ENCODE results near the gene FERD3L.

FERD3L gene

DNA sequence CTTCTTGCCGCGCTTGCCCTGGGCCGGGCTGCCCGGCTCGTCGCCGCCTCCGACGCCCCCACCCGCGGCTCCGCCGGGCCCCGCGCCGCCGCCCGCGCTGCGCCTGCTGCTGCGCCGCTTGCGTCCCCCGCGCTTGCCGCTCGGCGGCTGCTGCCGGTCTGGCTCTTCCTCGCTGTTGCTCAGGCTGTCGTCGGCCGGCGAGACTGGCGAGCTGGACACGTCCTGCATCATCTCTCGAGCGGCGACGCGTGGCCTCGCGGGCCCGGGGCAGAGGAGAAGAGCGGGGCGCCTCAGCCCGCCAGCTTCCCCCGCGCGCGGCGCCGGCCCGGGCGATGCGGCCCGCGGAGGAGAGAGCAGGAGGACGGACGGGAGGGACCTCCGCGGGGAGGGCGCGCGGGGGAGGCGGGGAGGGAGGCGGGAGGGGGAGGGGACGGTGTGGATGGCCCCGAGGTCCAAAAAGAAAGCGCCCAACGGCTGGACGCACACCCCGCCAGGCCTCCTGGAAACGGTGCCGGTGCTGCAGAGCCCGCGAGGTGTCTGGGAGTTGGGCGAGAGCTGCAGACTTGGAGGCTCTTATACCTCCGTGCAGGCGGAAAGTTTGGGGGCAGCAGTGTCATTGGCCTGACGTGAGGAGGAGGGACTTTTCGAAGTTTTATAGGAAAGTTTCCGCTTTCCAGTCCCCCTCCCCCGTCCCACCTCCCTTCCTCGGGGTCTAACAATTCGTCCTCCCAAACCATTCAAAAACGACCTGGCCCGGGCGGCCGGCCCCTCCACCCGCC lies 27.9 kb downstream of the FERD3L start, which contains the start of gene TWIST1:
TSS of gene TWIST1 (minus strand) at position 546 of the 779 bp plus-strand sequence. CDS start at position 231, 315 bp downstream.
- no peak for DNase-seq

DNA sequence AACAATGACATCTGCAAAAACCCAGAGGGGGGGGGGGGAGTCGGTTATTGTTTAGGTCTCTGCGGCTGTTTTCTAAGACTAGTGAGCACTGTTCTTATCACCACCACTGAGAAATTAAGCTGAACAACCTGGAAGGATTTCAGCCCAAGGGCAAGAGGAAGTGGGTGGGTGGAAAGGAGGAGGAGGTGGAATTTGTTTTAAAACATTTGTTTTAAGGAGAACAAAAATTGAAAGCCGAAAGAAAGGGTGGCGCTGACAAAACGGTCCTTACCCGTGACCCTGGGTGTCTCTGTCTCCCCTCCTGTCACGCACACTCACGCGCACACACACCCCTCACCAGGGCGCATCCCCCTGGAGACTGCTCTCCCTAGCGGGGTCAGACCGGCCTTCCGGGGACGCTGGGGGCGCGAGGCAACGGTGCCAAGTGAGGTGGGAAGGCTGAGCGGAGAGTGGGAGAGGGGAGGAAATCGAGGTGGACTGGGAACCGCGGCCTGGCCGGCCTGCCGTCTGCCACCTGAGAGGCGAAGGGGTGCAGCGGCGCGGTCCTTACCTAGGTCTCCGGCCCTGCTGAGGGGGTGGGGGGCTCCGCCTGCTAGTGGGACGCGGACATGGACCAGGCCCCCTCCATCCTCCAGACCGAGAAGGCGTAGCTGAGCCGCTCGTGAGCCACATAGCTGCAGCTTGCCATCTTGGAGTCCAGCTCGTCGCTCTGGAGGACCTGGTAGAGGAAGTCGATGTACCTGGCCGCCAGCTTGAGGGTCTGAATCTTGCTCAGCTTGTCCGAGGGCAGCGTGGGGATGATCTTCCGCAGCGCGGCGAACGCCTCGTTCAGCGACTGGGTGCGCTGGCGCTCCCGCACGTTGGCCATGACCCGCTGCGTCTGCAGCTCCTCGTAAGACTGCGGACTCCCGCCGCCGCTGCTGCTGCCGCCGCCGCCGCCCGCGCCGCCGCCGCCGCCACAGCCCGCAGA lies 28.8 kb downstream of the FERD3L start:
- DNase-seq = no peak

DNA sequence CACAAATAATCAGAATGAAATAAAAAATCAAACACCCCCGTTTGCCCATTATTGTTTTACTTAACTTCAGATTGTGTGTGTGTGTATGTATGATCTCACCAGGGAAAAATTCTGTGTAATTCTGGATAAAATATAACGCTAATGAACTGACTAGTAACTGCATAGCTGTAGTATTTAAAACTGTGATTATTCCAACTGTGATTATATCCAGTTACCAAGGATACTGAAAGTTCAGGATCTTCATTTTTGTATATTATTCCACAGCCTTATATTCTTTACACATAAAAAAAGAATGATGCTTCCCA lies 30.7 kb downstream of the FERD3L start:
- DNase-seq = no peak

DNA sequence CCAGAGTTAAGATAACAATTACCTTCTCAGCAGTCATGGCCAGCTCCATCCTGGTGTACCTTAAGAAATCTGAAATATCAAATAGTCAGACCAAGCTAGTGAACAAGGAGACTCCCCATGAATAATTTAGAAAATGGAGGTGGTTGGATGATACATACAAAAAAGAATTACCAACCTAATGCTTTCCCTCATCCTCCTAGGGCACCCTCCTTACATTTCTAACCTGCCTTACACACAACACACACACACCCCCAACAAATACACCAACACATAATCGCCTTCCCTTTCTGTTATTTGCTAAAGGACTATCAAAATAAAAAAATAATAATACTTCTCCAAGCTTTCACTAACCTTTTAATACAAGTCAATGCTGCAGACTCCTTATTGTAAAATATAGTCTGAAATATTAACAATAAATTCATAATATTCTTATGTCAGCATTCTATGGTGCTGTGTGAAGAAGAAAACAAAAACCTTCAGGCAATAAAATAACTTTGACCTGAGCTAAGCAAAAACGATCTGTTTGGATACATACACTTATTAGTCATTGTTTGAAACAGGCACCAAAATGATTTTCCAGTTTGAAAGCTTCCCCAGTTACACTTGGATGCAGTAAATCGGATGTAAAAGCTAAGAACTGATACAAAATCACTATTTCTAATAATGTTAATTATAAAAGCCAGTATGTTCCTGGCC lies 31.2 kb downstream of the FERD3L start:
- no peak for DNase-seq

DNA sequence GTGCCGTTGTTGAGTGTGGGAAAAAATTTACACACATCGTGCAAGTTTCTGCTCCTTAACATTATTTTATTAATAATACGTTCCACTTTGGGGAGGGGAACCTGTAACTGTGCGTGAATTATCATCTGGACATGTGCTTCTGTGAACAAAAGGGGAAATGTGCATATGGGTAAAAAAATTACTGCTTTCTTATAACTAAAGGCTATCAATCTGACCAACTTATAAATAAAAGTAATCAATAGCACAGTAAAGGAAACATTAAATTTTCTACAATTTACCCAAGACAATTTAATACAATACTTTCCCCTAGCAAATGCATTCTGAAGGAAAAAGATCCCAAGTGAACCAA lies 32.2 kb downstream of the FERD3L start:
- no peak for DNase-seq

DNA sequence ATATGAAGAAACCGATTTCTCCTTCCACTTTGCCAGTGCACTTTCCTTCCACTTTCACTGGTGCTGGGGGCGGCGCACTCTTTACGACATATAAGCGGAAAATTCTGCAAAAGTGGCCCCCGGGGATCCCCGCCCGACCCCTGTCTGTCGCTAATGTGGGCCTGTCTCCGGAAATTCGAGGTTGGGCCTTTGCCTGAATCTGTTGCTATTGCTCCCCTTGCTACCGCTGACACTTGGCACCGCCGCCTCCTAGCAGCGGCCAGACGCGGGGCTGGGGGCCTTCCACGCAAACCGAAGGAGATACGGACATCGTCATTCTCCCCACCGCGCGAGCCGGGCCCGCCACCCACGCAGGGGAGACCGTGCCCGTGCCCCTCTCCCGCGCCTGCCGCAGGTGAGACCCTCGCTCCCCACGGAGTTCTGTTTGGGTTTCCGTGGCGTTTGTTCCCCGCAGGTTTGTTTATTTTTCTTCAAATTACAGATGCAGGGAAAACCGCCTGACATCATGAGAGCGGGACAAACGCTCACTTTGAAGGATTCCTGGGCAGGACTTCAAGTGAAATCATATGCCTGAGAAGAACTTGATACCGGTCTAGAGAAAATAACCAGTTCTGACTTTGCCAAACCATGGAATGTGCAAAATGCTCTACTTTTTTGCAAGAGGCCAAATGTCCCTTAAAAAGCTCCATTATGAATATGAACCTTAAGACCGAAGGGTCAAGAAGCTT lies 32.8 kb downstream of the FERD3L start:
- DNase-seq = no peak

DNA sequence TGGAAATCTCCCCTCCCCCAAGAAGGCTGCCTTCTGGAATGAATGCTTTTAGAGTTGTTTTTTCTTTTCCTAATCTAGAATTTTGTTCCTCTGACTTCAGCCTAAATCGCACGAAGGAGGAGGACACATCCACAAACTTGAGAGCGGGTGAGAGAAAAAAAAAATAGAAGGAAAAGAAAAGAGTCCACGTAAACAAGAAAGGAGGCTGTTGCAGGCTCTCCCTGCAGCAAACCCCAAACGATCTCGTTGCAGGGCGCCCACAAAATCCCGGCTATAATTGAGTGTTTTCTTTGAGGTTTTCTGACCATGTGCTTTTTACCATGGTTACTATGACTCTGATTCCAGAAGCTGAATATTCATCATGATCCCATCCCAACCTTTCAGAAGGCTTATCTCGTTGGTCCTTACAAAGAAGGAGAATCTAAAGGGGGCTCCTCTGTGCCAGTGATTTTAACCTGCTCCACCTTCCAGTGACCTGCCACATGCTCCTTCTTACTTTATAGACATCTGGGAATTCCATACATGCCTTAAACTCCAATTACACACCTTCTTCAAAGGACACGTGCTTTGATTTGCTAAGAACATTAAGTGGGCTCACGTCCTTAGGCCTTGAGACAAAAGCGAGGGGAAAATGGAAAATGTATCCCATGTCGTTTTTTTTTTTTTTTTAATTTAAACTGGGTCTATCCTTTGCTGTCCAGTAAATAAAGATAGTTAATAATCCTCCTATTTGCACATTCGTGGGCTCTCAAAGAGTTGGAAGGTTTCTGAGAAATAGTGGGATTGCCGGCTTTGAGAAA lies 33.5 kb downstream of the FERD3L start:
- DNase-seq = no peak

DNA sequence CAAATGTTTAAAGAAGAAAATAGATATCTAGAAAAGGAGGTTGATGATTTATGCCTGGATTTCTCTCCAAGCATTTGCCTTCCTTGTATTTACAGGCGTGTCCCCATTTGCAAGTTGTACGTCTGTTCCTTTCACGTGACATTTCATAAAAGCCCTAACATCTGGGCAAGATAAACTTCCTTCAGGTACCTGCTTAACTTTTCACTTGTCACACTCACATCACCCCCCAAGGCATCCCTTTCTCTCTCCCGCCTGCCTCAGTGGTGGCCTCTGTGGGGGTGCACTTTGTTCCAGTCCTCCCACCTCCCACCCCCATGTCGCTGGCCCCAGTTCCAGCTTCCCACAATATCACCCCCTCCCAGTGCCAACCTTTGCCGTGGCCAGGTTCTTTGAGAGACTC lies 34.4 kb downstream of the FERD3L start:
- DNase-seq = no peak

DNA sequence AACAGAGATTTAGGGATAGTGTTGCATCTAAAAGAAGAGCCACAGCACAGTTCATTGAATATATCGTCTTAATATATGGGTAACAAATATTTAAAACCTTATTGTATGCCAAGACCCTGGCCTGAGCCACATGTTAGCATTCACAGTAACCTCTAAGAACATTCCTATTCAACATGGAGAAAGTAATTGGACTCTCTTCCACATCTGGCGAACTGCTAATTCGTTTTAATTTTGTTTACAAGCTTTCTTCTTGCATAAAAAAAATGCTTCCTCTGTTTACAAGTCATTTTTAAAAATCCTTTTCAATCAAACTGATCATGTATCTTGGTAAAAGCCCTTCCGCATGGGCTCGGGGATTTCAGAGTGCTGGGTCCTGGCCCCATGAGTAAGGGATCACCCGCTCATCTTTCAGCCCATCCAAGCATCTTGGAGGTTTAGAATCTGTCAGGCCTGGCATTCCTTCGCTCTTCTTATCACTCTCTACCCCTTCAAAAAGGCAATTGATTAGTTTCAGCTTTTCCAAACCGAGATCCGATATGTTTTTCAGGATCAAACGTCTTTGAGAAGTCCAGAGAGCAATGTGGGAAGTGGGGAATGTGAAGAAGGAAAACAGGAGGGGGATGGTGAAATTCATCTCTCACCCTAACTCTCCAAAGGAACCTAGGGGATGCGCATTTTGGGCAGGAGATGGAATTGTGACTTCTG lies 35.0 kb downstream of the FERD3L start:
- DNase-seq = no peak

DNA sequence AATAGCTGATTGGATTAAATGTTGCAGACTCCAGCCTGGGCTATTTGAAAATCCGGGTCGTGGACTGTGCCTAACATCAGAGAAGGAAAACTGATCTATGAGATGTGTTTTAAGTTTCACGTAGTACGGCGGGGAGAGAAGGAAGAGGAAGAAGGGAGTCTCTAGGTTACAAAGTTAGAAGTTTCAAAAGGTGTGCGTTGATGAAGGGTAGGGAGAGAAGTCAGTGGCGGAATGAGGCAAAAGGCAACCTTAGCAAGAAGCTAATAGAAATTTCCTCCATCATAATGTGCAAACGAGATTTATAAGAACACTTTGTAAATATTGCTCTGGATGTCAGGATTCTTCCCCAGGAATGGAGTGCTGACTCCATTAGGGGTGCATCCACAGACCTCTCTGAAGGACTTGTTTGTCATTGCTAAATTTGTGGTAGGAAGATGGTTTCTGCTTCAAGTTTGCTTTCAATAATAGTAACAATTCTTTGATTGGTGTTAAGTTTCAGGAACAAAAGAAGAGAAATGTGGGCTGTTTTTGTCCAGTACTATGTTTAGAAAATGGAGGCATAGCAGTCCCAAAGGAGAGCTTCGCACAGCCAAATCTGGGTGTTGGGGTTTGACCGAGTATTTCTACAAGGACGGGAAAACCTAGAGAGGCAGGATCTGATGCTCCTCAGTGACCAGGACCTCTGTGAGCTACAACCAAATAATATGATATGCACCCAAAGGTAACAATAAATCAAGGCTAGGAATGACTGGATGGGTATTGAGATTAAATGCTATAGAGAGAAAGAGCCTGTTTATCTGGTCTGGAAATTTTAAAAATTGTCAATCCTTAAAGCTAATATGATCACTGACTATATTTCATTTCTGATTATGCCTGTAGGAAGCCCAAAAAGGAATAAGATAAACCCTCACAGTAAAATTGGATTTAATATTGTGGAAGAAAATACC lies 35.9 kb downstream of the FERD3L start:
- no peak for DNase-seq

DNA sequence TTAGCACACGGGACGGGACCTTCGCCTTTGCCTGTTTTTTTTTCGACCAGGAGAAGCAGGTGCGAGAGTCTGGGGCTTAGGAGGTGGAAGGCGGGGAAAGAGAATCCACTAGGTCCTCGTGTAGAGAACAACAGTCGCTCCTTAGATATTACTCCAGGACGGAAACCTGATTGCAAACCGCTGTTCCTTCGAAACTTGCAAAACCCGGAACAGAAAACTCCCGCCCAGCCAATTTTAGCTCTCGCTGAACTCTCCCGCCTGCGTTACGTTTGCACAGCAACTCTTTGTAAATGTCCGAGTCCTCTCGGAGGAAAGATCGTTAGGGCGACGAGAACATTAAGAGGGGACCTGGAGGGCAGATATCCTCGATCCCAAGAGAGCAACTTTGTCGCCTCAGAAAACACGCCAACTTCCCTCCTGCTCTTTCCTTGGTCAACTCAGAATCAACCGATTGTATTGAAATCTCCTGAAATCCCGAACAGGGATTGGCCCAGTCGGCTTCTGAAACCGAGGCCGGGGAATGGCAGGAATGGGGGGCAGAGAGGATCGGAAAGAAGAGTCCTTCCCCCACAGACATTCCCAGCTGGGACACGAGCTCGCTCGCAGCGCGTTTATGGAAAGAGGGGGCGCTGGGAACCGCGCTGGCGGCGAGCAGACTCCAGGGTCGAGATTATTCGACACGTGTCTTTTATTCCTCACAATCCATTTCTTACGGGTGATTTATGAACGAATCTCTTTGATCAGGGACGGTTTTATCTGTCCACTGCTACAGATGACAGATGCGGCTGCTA lies 37.7 kb downstream of the FERD3L start:
- peak in 1 of 58 donors; percentile 6 for DNase-seq

DNA sequence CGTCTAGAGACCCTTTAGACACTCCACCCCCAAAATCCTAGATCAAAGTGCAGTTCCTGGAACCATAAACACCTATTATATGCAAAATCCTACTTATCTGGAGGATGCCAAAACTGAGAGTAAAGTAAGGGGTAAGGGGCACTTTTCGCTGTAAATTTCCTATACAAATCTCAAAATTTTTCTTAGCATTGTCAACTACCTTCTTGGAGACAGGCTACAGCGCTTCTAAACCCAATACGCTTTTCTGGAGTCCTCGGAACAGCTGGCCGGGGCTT lies 38.2 kb downstream of the FERD3L start:
- DNase-seq = no peak

DNA sequence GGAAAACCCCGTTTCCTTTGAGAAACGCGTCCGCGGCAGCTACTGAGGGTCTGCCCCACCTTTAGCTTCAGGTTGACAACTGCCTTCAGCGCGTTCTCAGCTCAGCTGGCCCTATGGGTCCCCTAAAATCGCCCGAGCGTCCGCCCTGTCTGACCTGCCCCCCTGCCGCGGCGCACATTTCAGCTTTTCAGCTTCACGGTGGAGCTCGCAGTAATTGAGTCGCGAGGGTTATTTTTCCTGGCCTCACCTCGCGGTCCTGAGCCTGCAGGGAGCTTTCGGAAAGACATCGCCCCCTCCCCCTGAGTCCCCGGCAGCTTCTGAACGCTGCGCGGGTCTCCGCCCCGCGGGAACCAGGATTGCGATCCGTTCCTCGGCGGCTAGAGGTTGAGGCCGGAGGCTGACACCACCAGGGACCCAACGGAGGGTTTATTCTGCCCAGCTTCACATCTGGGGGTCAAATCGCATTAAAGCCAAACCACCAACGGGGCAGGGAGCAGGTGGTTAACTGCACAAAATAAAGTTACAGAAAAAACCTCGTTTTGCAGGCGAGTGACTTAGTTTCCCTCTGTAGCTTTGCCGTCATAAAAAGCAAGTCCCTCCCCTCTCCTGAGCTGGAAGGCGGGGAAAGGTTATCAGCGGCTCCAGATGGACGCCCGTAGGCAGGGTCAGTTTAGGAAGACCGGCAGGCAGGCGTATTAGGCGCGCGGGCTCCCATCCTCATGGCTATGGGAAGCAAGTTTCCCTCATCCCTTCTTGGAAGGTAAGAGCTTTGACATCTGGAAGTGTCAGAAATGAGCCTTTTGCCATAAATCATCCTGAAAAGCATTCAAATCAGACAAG lies 38.8 kb downstream of the FERD3L start:
- no peak for DNase-seq

DNA sequence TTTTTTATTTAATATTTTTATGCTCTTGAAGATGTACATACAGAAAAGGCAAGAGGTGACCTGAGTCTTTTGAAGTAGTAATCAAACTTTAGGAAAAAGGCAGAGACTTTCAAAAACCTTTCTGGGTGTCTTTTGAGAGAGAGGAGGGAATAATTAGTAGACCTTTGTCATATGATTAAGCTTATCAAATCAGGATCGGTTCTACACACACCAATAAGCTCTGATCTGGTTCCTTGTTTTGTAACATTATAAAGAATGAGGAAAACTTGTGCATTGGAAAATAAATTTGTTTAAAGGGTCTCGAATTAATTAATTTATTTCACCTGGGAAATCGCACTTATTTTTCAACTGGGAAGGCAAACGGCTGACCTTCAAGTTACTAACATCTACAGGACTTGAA lies 39.7 kb downstream of the FERD3L start:
- DNase-seq = no peak

DNA sequence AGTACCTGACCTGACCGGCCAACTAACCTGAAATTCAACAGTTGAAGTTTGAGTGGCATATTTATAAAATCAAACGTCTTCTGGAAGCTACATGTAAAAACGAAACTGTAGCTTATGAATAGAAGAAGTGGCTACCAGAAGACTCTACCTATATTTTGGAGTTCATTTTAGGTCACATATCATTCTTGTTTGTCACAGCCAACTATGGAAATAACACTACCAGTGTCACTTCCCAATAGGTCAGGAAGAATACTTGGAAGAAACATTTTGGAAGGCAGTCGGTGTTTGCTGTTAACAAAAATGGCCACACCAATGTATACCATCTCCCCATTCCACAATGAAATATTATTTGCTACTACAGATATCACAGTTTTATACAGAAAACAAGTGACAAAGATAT lies 40.4 kb downstream of the FERD3L start:
- DNase-seq = no peak

DNA sequence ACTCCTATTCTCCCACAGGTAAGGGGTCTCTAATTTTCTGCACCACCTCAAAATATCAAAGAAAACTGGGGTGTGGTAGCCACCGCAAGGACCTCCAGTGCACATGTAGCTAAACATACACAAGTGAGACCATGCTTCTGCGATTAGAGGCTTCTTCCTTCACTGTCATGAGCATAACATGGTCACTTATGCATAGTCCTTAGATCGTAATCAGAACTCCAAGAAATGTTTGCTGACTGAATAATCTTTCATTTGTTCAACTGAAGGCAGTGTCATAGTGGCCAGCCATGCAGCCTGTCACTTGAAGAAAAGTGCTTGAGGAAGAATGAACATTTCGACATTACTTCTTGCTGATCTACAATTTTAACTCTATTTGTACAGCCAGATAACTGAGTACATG lies 42.3 kb downstream of the FERD3L start:
- no peak for DNase-seq

DNA sequence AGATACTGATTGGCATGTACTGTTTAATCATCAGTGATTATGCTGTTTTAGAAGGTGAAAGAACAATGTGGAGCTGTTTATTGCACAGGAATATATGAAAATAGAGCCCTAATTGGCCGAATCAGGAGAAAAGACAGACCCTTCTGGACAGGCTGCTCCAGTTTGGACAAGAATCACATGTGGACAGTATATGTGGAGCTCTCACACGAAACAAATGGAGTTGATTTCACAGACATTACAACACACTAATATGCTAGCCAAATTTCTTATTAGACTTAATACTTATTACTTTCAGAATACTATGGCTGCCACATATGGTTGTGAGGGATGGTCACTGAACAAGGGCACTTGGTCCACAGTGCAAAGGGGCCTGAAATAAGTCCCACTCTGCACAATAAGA lies 43.3 kb downstream of the FERD3L start:
- DNase-seq = no peak
